ENCODE measurements around the gene EVA1B.

Gene EVA1B

DNA sequence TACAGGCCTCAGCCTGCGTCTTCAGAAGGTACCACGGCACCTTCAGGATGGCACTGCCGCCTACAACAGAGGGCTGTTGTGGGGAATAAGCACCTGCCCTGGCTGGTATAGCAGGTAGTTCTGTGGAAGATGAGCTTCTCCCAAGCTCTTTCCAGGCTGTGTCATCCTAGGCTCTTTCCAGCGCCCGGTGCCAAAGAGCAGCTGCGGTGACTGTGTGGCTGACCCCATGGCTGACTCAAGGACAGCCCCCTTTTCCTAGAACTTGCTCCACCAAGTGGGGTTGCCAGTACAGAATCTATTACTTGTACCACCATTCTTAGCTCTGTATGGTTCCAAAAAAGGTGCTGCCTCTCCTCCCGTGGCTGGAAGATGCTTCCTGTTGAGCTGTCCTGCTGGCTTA is 21.9 kb upstream of the EVA1B start:
- DNase-seq = no peak

GRCh38 chr1:36344395-36344680 is 20.9 kb upstream of the EVA1B start:
- DNase-seq = no peak

DNA sequence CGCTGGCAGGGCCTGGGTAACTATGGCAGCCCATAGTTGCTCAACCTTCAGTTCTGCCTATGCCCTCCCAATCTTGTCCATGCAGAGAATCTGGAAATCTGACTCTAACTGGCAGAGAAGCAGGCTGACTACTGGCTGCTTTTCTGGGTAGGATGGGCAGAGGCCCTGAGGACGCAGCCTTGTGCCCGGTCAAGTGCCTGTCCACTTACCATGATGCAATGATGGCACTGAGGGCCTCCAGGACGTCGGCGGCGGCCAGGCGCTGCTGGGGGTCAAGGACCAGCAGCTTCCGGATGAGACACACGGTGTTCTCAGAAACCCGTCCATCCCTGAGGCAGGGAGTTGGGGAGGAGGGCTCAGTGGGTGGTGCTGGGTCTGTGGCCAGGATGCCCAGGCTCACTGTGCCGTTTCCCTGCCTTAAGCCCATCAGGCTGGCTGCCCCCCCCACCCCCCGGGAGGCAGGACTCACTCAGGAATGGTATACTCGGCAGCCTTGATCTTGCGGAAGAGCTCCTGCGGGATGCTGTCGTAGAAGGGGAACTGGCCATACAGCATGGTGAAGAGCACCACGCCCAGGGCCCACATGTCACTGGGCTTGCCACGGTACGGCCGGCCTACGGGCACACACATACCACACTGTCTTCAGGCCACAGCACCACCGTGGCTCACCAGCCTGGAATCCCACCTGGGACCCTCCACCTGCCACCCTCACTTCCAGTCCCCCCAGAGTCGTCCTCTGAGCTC is 20.4 kb upstream of the EVA1B start:
- DNase-seq = no peak

- no peak for DNase-seq
Observed at GRCh38 chr1:36342426-36343185, 19.2 kb upstream of the EVA1B start.

- no peak for DNase-seq
Observed at GRCh38 chr1:36341626-36342320, 18.3 kb upstream of the EVA1B start.

GRCh38 chr1:36339615-36340014 is 16.2 kb upstream of the EVA1B start:
- no peak for DNase-seq

DNA sequence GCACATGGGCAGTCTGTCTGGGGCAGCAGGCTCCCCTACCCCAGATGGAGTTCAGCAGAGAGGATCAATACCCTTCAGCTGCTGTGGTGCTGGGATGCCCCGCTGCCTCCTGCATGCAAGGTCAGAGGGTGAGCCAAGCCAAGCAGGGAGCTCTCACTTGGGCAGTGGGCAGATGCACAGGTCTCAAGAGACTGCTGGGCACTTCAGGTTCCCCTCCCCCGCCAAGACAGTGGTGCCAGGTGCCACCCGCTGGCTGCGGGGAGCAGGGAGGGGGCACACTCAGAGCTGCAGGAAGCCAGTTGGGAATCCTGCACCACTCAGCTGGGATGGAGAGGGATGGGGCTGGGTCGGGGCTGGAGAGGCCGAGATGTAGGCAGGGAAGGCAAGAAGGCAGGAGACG is 15.8 kb upstream of the EVA1B start:
- no peak for DNase-seq

GRCh38 chr1:36337830-36338229 is 14.4 kb upstream of the EVA1B start:
- no peak for DNase-seq

- no peak for DNase-seq
Observed at GRCh38 chr1:36330940-36331339, 7.5 kb upstream of the EVA1B start.

GRCh38 chr1:36329817-36330216 is 6.4 kb upstream of the EVA1B start:
- DNase-seq = no peak

GRCh38 chr1:36328713-36329112 is 5.3 kb upstream of the EVA1B start:
- no peak for DNase-seq

DNA sequence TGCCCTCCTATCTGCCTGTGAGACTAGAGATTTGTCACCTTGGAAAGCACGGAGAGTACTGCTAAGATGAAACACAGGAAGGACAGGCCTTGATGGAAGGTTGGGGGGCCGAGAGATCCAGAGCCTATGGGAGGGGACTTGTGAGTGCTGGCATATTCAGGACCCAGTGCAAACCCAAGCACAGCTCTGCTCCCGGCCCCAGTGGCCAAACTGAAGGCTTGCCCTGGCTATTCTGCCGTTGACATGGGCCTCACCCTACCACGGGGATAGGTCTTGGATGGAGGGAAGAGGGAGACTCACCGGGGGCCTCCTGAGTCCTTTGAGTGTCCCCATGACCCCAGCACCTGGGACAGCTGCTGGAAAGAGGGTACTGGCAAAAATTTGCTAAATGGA is 4.6 kb upstream of the EVA1B start:
- DNase-seq = no peak

DNA sequence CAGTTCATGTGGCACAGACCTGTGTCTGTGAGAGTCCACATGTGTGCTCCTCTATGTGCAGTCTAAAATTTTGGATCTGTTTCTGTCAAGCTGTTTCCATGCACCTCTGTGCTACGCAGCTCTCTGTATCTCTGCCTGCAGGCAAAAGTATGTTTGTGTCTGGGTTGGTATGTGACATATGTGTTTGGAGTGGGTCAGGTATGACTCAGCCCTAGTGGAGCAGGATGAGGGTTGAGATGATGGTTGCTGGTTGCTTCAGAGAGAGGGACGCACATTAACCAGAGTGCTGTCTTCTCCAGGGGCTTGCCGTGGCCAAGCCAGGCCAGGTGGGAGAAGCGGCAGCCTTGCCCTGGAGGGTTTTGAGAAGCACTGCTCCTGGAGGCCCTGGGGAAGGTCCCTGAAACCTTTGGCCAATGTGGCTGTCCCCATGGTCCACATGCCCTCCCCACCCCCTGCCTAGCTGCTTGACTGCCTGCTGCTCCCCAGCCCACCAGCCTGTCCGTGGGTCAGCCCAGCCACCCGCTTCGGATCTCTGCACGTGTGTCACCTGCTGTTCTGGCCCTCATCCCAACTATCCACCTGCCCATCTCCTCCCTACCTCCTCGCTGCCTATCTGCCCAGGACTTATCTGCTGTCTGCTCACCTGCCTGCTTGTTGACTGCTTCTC is 4.1 kb upstream of the EVA1B start:
- no peak for DNase-seq

- no peak for DNase-seq
Observed at GRCh38 chr1:36326499-36326898, 3.1 kb upstream of the EVA1B start.

GRCh38 chr1:36324353-36324703 is 883 bp upstream of the EVA1B start:
- DNase-seq = no peak

DNA sequence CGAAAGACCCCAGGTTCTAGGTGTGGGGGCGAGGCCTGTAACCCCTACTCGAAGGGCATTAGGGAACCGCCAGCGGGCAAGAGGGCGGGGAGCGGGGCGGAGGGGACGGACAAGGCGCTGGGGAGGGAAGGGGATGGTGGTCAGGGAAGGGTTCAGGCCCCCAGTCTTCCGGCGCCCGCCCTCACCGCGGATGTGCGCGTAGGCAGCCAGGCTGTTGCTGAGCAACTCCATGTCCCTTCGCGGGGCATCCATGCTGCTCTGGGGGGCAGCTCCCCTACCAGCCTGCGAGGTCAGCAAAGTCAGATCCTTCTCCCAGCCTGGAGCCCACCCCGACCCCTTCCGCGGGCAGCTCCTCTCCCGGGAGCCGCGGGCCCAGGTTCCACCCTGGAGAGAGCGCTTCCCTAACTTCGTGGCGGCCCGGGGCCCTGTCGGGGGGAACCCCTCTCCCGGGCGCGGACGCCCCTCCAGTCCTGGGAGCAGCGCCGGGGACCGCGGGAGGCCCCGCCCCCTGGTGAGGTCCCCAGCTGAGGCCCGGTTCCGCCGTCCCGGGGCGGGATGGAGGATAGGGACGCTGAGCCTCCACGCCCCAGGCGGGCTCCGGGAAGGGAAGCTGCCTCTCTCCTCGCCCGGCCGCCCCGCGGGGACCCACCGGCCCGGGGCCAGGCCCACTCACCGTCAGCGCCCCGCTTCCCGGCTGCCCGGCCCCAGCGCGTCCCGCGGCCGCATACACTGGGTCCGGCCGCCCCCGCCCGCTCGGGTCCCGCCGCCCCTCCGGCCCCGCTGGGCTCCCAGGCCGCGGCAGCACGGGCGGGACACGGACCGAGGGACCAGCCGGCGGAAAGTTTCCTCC is 434 bp downstream of the EVA1B start:
- DNase-seq = no peak

GRCh38 chr1:36322041-36322785 is 1.2 kb downstream of the EVA1B start:
- no peak for DNase-seq

DNA sequence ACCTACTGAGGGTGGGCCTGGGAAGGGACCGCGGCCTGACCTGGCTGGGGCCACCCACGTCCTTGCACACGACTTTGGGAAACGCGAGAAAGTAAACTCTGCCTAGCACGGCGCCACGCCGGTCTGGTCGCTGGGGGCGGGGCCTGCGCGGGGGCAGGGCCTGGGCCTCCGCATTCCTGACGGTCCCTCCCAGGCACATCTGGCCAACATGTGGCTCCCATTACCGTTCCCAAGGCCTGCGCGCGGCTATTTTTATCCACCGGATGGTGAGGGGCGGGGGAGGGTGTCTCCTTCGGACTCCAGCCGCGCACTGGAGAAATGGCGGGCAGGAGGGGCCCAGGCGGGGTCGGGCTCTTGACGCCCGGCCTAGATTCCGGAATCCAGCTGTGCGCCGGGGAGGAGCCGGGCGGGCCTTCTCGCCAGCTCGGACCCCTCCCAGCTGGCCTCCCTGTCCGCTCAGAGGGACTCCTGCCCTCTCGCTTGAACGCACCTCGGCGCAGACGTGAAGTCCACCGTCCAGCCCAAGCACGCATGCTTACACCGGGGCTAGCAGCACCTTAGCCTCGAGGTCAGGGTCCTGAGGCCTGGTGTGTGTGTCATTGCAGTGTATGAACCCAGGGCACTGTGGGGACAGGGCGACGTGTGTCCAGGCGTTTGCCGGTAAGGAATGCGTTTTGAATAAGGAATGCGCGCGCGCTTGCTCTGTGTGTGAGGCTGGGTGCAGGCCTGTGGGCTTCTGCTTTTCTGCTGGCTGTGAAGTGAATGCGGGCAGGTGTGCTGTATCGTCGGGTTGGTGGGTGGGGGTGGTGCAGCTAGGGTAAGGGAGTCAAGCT is 2.1 kb downstream of the EVA1B start:
- no peak for DNase-seq

DNA sequence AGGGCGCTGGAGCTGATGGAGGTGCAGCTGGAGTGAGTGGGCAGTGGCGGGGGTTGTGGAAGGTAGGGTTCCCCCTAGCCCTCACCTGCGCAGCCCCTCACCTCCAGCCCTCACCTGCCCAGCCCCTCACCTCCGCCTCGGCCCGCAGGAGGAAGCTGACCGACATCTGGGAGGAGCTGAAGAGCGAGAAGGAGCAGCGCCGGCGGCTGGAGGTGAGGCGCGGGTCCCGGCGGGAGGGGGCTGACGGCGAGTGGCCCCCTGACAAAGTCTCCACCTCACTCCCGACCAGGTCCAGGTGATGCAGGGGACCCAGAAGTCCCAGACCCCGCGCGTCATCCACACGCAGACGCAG is 2.7 kb downstream of the EVA1B start:
- DNase-seq = no peak

- no peak for DNase-seq
Observed at GRCh38 chr1:36320291-36320761, 3.1 kb downstream of the EVA1B start.

GRCh38 chr1:36309397-36309796 is 14.0 kb downstream of the EVA1B start:
- DNase-seq = no peak
